ENCODE data around the gene GPS1. TPM values are rescaled to one million over a fixed set of nuclear protein-coding genes. Genes with fewer than 3 reads are reported as not detected.

The GPS1 gene
- total and polyA plus RNA-seq, 9 of the 15 experiments (the other 6 are each of a cell fraction or from before 2014, with no cell fraction given): 3.1 to 167 (median 69.9) TPM

GRCh38 chr17:82031885-82032627, 19.6 kb upstream of the GPS1 start (continued):
- TF ChIP-seq MTF1 (CRISPR knock-in tag; IDR thresholded peaks at IDR 0.05; ENCODE audit: borderline replicate concordance) (no peak), TAF1 (IDR thresholded peaks at IDR 0.05; ENCODE audit: control insufficient read depth, extremely low read depth, insufficient read depth, low read length, severe bottlenecking) (peak; percentile 38), BCL6 (CRISPR knock-in tag; IDR thresholded peaks at IDR 0.05) (no peak), ZNF277 (CRISPR knock-in tag; IDR thresholded peaks at IDR 0.05; ENCODE audit: borderline replicate concordance) (no peak), TBP (optimal IDR thresholded peaks at IDR 0.05; ENCODE audit: low read depth, low read length) (peak; percentile 38), ARID4B (CRISPR knock-in tag; IDR thresholded peaks at IDR 0.05) (no peak), IRF2 (CRISPR knock-in tag; IDR thresholded peaks at IDR 0.05) (no peak)
- TF ChIP-seq, protein P1, sequence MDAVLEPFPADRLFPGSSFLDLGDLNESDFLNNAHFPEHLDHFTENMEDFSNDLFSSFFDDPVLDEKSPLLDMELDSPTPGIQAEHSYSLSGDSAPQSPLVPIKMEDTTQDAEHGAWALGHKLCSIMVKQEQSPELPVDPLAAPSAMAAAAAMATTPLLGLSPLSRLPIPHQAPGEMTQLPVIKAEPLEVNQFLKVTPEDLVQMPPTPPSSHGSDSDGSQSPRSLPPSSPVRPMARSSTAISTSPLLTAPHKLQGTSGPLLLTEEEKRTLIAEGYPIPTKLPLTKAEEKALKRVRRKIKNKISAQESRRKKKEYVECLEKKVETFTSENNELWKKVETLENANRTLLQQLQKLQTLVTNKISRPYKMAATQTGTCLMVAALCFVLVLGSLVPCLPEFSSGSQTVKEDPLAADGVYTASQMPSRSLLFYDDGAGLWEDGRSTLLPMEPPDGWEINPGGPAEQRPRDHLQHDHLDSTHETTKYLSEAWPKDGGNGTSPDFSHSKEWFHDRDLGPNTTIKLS (IDR thresholded peaks at IDR 0.05; ENCODE audit: borderline replicate concordance, low read depth): peak; percentile 80
- TF ChIP-seq, protein P2, sequence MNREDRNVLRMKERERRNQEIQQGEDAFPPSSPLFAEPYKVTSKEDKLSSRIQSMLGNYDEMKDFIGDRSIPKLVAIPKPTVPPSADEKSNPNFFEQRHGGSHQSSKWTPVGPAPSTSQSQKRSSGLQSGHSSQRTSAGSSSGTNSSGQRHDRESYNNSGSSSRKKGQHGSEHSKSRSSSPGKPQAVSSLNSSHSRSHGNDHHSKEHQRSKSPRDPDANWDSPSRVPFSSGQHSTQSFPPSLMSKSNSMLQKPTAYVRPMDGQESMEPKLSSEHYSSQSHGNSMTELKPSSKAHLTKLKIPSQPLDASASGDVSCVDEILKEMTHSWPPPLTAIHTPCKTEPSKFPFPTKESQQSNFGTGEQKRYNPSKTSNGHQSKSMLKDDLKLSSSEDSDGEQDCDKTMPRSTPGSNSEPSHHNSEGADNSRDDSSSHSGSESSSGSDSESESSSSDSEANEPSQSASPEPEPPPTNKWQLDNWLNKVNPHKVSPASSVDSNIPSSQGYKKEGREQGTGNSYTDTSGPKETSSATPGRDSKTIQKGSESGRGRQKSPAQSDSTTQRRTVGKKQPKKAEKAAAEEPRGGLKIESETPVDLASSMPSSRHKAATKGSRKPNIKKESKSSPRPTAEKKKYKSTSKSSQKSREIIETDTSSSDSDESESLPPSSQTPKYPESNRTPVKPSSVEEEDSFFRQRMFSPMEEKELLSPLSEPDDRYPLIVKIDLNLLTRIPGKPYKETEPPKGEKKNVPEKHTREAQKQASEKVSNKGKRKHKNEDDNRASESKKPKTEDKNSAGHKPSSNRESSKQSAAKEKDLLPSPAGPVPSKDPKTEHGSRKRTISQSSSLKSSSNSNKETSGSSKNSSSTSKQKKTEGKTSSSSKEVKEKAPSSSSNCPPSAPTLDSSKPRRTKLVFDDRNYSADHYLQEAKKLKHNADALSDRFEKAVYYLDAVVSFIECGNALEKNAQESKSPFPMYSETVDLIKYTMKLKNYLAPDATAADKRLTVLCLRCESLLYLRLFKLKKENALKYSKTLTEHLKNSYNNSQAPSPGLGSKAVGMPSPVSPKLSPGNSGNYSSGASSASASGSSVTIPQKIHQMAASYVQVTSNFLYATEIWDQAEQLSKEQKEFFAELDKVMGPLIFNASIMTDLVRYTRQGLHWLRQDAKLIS (CRISPR knock-in tag; IDR thresholded peaks at IDR 0.05): no peak
- TF ChIP-seq, protein P3, sequence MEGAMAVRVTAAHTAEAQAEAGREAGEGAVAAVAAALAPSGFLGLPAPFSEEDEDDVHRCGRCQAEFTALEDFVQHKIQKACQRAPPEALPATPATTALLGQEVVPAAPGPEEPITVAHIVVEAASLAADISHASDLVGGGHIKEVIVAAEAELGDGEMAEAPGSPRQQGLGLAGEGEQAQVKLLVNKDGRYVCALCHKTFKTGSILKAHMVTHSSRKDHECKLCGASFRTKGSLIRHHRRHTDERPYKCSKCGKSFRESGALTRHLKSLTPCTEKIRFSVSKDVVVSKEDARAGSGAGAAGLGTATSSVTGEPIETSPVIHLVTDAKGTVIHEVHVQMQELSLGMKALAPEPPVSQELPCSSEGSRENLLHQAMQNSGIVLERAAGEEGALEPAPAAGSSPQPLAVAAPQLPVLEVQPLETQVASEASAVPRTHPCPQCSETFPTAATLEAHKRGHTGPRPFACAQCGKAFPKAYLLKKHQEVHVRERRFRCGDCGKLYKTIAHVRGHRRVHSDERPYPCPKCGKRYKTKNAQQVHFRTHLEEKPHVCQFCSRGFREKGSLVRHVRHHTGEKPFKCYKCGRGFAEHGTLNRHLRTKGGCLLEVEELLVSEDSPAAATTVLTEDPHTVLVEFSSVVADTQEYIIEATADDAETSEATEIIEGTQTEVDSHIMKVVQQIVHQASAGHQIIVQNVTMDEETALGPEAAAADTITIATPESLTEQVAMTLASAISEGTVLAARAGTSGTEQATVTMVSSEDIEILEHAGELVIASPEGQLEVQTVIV (CRISPR knock-in tag; IDR thresholded peaks at IDR 0.05; ENCODE audit: borderline replicate concordance): no peak

All from K562 (cell line).